Thyroid gland (tissue), 4 donors: ENCODE data around the gene GCK. TPM values are rescaled to one million over a fixed set of nuclear protein-coding genes. Genes with fewer than 3 reads are reported as not detected.
A peak's percentile ranks its signal among the peaks of the same experiment; 100 is the strongest.

Source experiments
- DNase-seq, 2 donors: peaks; one replicate each; pipeline ENCODE4 v3.0.0-alpha.2; 2019
- H3K27ac ChIP-seq, 3 donors: fragments of 200-600 bp; sonication (generic); 1 replicate in 2 of 3; 2 replicates in 1 of 3; pipeline ENCODE4 v1.5.1; 2016 to 2019; ENCODE audit warnings: mild to moderate bottlenecking in 1 of 3, moderate library complexity in 1 of 3
- H3K27me3 ChIP-seq: fragments of 200-600 bp; sonication (generic); one replicate; pipeline ENCODE4 v1.5.1; 2019
- H3K36me3 ChIP-seq, 2 donors: fragments of 200-600 bp; sonication (generic); one replicate each; pipeline ENCODE4 v1.5.1; 2016 to 2019
- H3K4me1 ChIP-seq, 2 donors: fragments of 200-600 bp; sonication (generic); one replicate each; pipeline ENCODE4 v1.5.1; 2017 to 2019
- H3K4me3 ChIP-seq, 3 donors: fragments of 200-600 bp; sonication (generic); replicated peaks in 1 of 3; 1 replicate in 2 of 3; 2 replicates in 1 of 3; pipeline ENCODE4 v1.5.1; 2016; ENCODE audit warnings: mild to moderate bottlenecking in 1 of 3
- H3K9me3 ChIP-seq: fragments of 200-600 bp; sonication (generic); one replicate; pipeline ENCODE4 v1.5.1; 2017
- POLR2A ChIP-seq, 2 donors: fragments of 450-650 bp; IDR thresholded peaks; one replicate each; pipeline ENCODE4 v1.6.1; 2017; ENCODE audit warnings: antibody characterized with exemption in 2 of 2, mild to moderate bottlenecking in 2 of 2, moderate library complexity in 1 of 2
- WGBS, 2 donors: methylation state at CpG; one replicate each; pipeline ENCODE4 v1.1.5; 2017; 5-methylcytosine and 5-hydroxymethylcytosine counted together
- intact Hi-C: fragments of 100-400 bp; cut with DNase I; formaldehyde crosslinking; loops from one replicate; pipeline ENCODE4 v1.15.1; 2023
- total RNA-seq, 4 donors: library from RNA; depleted of rRNA; stranded (reverse); fragments of >200 nt; gene quantifications; one replicate each; pipeline ENCODE4 v1.2.3, GENCODE V29; 2016
- TF ChIP-seq, protein P1 (sequence below), 6 experiments: fragments of 200-600 bp in 3 of 6; fragments of 450-650 bp in 3 of 6; sonication (generic) in 3 of 6; IDR thresholded peaks; one replicate each; pipeline ENCODE4 v1.5.1; 2016 to 2019; ENCODE audit warnings: antibody characterized with exemption in 6 of 6, mild to moderate bottlenecking in 2 of 6, inconsistent platforms in 1 of 6, moderate library complexity in 1 of 6

GCK gene
- total RNA-seq, 4 donors from 2014 or later: 0.22 to 0.73 TPM; not detected in 2

DNA sequence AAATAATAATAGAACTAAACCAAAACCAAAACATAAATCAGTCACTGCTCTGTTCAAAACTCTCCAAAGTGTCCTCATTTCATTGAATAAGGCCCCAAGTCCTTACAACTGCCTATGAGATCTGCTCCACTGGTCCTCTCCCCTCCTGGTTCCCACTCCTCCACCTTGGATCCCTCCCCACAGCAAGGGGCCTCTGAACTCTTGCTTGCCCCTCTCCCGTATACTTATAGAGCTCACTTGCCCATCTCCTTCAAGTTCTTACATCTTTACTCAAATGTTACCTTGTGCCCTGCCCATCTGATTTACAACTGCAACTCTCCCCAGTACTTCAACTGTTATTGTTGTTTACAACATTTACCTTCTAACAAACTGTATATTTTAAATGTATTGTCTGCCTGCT, 66.7 kb downstream of the GCK start:
- TF ChIP-seq, protein P1, sequence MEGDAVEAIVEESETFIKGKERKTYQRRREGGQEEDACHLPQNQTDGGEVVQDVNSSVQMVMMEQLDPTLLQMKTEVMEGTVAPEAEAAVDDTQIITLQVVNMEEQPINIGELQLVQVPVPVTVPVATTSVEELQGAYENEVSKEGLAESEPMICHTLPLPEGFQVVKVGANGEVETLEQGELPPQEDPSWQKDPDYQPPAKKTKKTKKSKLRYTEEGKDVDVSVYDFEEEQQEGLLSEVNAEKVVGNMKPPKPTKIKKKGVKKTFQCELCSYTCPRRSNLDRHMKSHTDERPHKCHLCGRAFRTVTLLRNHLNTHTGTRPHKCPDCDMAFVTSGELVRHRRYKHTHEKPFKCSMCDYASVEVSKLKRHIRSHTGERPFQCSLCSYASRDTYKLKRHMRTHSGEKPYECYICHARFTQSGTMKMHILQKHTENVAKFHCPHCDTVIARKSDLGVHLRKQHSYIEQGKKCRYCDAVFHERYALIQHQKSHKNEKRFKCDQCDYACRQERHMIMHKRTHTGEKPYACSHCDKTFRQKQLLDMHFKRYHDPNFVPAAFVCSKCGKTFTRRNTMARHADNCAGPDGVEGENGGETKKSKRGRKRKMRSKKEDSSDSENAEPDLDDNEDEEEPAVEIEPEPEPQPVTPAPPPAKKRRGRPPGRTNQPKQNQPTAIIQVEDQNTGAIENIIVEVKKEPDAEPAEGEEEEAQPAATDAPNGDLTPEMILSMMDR (IDR thresholded peaks at IDR 0.05): no peak
- no peak for TF ChIP-seq POLR2A (IDR thresholded peaks at IDR 0.05)
- Histone ChIP-seq H3K4me1 (peaks cover 6 to 9% of the 10 kb centered on the region in 2 donors), H3K9me3 (no peaks in the 10 kb centered on the region), H3K27ac (peak overlapping the region in 1 of 3 donors; percentile 41), H3K27me3 (no peaks in the 10 kb centered on the region), H3K4me3 (peak overlapping the region in 2 of 3 donors; percentile 41 to 69), H3K36me3 (peaks cover 9 to 12% of the 10 kb centered on the region in 2 donors)
- DNase-seq: no peak
- WGBS, 2 donors: 61 to 66% methylated on average over 1 of the region's 1 CpG
- intact Hi-C loops: loop anchor here (10.0 kb wide), 1 partner anchor 82 kb away; the partner anchor contains the start of gene YKT6

DNA sequence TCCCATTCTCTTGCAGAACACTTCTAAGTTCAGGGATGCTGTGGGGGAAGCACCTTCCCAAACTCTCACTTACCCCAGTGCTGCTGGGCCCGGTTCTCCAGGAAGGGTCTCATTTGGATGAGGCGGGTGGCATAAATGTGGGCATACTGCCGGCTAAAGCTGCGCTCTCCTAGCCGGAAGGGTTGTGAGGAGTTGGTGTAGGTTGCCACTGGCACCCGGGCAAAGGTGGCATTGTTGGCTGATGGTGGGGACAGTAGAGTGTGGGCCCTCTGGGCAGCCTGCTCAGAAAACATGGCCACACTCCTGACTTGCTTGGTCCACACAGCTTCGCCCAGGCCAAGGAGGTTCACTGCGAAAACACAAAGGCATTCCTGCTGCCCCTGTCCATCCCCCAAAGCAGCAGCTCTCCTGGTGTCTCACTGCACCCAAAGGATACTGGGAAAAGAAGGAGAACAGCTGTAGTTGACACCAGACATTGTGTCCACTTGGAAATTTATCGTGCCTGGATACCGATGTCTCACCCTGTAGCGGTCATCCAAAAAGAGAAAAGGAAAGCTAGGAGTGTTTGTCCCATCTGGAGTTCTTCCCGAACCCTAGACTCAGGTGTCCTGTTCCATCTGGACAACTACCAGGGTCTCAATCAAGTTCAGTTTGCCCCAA, 67.3 kb downstream of the GCK start:
- TF ChIP-seq, protein P1 (IDR thresholded peaks at IDR 0.05): no peak
- TF ChIP-seq POLR2A (IDR thresholded peaks at IDR 0.05): no peak
- no peaks in the 10 kb centered on the region for H3K27me3 ChIP-seq
- no peaks in the 10 kb centered on the region for H3K9me3 ChIP-seq
- peaks cover 9 to 14% of the 10 kb centered on the region in 2 donors for H3K36me3 ChIP-seq
- H3K4me3 ChIP-seq: no peak overlapping the region
- peaks cover 6 to 9% of the 10 kb centered on the region in 2 donors for H3K4me1 ChIP-seq
- no peak for DNase-seq
- 93 to 97% methylated on average over 12 of the region's 12 CpGs for WGBS, 2 donors
- no peak overlapping the region for H3K27ac ChIP-seq
- intact Hi-C loops: loop anchor here (10.0 kb wide), 1 partner anchor 83 kb away; the partner anchor contains the start of gene YKT6

DNA sequence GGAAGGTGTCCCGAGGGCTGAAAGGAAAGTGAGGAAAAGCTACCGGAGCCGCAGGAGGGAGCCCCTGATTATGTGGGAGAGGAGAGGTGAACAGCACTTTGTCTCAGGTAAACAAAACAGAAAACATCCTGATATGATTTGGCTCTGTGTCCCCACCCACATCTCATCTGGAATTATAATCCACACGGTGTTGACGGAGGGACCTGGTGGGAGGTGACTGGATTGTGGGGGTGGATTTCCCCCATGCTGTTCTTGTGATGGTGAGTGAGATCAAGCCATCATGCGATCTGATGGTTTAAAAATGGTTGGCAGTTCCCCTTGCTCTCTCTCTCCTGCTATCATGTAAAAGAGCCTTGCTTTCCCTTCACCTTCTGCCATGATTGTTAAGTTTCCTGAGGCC, 68.8 kb downstream of the GCK start:
- no peak for TF ChIP-seq POLR2A (IDR thresholded peaks at IDR 0.05)
- TF ChIP-seq, protein P1 (IDR thresholded peaks at IDR 0.05): no peak
- 88 to 90% methylated on average over 6 of the region's 6 CpGs for WGBS, 2 donors
- no peak overlapping the region for H3K27ac ChIP-seq
- intact Hi-C loops: loop anchor here (10.0 kb wide), 1 partner anchor 84 kb away; the partner anchor contains the start of gene YKT6
- H3K9me3 ChIP-seq: no peaks in the 10 kb centered on the region
- no peak overlapping the region for H3K4me3 ChIP-seq
- no peaks in the 10 kb centered on the region for H3K27me3 ChIP-seq
- no peak for DNase-seq
- H3K36me3 ChIP-seq: peaks cover 9 to 14% of the 10 kb centered on the region in 2 donors
- H3K4me1 ChIP-seq: peaks cover 6 to 9% of the 10 kb centered on the region in 2 donors

DNA sequence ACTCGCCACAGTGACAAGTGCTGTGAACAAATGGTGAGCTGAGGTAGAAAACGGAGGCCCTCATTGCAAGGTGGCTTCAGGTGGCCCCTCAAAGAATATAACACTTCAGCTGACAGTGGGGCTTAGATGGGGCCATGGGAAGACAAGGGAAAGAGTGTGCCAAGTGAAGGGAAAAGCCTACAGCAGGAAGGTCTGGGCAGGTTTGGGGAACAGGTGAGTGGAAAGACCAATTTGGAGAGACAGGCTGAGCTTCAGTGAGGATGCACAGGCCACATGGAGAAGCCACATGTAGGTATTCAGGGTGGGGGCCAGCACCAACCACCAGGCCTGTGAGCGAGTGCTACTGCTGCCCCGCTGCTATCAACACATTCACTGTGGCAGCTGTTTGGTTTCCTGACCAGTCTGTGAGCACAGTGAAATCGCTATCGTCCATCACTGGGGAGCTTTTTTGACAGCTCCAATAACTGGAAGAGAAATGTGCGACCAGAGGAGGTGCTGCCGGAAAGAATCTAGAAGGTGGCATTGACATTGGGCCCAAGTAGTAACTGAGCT, 69.3 kb downstream of the GCK start:
- DNase-seq: no peak
- H3K36me3 ChIP-seq: peaks cover 9 to 14% of the 10 kb centered on the region in 2 donors
- H3K9me3 ChIP-seq: no peaks in the 10 kb centered on the region
- H3K4me1 ChIP-seq: peaks cover 6 to 9% of the 10 kb centered on the region in 2 donors
- no peak overlapping the region for H3K4me3 ChIP-seq
- H3K27ac ChIP-seq: no peak overlapping the region
- 93 to 98% methylated on average over 8 of the region's 8 CpGs for WGBS, 2 donors
- no peaks in the 10 kb centered on the region for H3K27me3 ChIP-seq
- intact Hi-C loops: loop anchor here (5.0 to 10.0 kb wide), 2 partner anchors 43 to 85 kb away; partner anchors contain the start of gene YKT6
- TF ChIP-seq, protein P1 (IDR thresholded peaks at IDR 0.05): no peak
- no peak for TF ChIP-seq POLR2A (IDR thresholded peaks at IDR 0.05)
